GM12801 (cell line): Measurements from ENCODE around the gene ADGRG7.

Source experiments
- TF ChIP-seq, protein P1 (sequence below): IDR thresholded peaks from one replicate; pipeline ENCODE4 v1.5.1; 2011; ENCODE audit warnings: control low read depth; ENCODE audit not compliant: insufficient read length; ENCODE audit errors: extremely low read depth

The ADGRG7 gene

DNA sequence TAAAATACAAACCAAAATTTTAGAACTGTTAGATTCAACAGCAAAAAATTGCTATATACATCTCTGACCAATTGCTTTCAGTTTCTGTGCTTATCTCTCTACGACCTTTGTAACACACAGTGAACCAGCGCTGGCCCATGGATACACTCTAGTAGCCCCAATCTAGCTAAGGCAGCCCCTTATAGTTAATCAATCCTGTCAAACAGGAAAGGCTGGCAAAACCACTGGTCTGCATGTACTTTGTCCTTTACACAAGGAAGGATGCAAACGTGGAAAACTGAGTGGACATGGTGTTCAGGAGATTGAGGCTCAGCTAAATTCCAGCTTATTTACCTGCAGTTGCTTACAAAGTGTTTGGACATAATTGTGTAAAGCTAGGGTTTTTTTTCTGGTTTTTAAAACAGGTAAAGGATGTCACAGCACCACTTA is 25.9 kb downstream of the ADGRG7 start:
- TF ChIP-seq, protein P1, sequence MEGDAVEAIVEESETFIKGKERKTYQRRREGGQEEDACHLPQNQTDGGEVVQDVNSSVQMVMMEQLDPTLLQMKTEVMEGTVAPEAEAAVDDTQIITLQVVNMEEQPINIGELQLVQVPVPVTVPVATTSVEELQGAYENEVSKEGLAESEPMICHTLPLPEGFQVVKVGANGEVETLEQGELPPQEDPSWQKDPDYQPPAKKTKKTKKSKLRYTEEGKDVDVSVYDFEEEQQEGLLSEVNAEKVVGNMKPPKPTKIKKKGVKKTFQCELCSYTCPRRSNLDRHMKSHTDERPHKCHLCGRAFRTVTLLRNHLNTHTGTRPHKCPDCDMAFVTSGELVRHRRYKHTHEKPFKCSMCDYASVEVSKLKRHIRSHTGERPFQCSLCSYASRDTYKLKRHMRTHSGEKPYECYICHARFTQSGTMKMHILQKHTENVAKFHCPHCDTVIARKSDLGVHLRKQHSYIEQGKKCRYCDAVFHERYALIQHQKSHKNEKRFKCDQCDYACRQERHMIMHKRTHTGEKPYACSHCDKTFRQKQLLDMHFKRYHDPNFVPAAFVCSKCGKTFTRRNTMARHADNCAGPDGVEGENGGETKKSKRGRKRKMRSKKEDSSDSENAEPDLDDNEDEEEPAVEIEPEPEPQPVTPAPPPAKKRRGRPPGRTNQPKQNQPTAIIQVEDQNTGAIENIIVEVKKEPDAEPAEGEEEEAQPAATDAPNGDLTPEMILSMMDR, result no peak

DNA sequence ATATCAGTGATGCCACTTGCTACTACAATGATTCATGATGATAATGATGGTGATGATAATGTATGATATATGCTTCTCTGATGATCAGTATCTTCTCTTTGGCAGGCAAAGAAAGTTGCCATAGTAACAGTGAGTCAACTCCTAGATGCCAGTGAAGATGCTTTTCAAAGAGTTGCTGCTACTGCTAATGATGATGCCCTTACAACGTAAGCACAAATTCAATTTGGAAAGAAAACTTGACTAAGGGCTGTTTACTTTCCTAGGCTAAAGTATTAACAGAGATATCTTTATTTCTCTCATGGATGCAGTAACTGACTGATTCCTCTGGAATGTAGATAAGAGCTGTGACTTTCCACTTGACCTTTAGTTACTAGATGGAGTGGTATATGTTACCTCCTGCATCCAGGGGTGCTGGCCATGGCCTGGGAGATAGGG is 27.8 kb downstream of the ADGRG7 start:
- TF ChIP-seq, protein P1, result no peak

DNA sequence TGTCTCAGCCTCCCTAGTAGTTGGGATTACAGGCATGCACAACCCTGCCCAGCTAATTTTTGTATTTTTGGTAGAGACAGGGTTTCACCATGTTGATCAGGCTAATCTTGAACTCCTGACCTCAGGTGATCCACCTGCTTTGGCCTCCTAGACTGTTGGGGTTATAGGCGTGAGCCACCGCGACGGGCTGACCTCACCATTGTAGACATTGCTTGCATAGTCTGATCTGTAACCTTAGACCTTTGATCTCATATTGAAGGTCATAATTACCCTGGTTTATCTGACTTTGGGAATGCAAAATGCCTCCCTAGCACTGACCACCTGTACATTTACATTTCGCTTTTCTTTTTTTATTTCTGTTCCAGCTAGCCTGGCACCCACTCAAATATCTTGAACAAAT is 31.2 kb downstream of the ADGRG7 start:
- TF ChIP-seq, protein P1, result no peak

DNA sequence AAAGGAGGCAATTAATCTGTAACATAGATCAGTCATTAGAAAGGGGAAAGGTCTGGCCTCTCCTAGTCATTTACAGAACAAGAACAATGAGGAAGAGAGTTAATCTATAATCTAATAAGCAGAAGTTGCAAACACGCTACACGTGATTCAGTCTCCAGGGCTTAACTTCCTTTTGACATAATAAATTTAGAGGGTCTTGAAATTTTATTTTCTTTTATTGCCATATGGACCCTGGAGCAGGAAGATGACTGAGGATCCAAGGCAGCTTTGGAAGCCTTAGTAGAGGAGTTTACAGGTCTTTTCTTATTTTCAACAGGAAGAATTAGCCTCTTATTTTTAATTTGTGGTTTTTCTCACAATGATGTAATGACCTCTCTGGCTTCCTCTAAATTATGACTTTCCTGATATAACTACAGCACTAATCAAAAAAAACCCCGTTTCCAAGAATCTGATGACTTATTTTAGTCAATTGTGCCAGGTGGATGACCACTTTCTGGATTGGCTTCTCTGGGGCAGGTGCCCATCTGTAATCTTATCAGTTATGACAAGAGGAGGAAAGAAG is 32.2 kb downstream of the ADGRG7 start:
- TF ChIP-seq, protein P1, result no peak

- TF ChIP-seq, protein P1, result no peak
Observed at GRCh38 chr3:100645913-100646312, 36.5 kb downstream of the ADGRG7 start.

DNA sequence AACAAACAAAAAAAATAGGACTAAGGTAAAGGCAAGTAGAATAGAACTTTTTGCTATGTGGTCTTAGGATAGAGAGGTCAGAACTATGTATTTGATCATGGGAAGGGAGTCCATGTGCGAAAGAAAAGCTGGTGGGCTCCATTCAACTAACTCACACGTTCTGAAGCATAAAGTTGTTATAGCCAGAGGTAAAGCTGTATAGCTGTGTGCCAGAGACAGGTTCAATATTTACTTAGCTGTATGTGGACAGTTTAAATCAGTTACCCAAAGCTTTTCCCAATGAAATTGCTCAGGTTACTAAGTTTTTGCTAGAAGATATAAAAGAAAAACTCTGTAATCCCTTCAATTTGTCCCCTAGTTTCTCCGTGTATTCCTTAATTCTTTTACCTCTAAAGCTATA is 37.8 kb downstream of the ADGRG7 start:
- TF ChIP-seq, protein P1, result no peak

DNA sequence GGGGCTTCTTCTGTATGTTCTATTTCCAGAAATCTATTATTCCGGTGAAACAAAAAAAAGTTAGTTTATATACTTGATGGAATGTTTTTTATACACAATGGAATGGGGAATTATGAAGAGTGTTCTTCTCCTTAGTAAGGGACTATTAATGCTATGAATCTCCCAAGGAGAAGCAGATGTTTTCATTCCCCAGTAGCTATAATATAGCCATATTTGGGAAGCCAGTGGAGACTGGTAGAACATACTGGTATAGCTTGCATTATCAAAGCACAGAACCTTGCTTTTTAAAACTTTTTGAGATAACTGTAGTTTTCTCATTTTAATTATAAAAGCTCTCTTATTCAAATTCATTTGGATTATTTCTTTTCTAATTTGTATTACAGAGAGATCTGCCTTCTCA is 38.3 kb downstream of the ADGRG7 start:
- TF ChIP-seq, protein P1, result no peak
